ENCODE results near the gene APOLD1.

DNA sequence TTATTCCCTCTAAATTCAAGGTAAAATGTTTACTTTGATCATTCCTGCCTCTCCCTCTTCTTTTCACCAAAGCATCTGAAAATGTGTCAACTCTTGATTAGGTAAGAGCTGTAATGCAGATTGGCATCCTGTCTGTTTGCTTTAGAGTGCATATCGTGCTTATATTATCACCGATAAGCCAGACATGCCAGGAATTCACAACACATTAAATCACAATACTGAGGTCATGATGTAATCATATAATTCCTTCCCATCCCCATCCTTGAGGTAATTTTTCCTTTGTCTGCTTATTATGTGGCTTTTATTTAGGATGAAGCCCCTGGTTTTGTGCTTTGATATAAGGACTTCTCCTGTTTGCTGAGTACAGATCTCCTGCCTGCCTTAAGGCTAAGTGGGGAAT is 37.8 kb downstream of the APOLD1 start:
- TF ChIP-seq, protein P1, sequence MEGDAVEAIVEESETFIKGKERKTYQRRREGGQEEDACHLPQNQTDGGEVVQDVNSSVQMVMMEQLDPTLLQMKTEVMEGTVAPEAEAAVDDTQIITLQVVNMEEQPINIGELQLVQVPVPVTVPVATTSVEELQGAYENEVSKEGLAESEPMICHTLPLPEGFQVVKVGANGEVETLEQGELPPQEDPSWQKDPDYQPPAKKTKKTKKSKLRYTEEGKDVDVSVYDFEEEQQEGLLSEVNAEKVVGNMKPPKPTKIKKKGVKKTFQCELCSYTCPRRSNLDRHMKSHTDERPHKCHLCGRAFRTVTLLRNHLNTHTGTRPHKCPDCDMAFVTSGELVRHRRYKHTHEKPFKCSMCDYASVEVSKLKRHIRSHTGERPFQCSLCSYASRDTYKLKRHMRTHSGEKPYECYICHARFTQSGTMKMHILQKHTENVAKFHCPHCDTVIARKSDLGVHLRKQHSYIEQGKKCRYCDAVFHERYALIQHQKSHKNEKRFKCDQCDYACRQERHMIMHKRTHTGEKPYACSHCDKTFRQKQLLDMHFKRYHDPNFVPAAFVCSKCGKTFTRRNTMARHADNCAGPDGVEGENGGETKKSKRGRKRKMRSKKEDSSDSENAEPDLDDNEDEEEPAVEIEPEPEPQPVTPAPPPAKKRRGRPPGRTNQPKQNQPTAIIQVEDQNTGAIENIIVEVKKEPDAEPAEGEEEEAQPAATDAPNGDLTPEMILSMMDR (conservative IDR thresholded peaks at IDR 0.05; ENCODE audit: low read depth, low read length), result no peak
- TF ChIP-seq EZH2 (IDR thresholded peaks at IDR 0.05; ENCODE audit: borderline replicate concordance, low read depth, low read length, poor library complexity, severe bottlenecking), result no peak

Measured in A673 (cell line).